GM18861 (cell line): ENCODE data around the gene REV1.

Source experiments
- ATAC-seq: cut with Tn5 transposase; IDR thresholded peaks from one replicate; pipeline ENCODE4 v1.9.1; 2021; ENCODE audit not compliant: unreplicated experiment

The REV1 gene

GRCh38 chr2:99451280-99451679 lies 38.5 kb downstream of the REV1 start:
- no peak for ATAC-seq

- ATAC-seq = no peak
Observed at GRCh38 chr2:99450199-99450598, 39.6 kb downstream of the REV1 start.

- ATAC-seq = no peak
Observed at GRCh38 chr2:99448556-99448955, 41.3 kb downstream of the REV1 start.

- ATAC-seq = no peak
Observed at GRCh38 chr2:99445065-99445464, 44.8 kb downstream of the REV1 start.

DNA sequence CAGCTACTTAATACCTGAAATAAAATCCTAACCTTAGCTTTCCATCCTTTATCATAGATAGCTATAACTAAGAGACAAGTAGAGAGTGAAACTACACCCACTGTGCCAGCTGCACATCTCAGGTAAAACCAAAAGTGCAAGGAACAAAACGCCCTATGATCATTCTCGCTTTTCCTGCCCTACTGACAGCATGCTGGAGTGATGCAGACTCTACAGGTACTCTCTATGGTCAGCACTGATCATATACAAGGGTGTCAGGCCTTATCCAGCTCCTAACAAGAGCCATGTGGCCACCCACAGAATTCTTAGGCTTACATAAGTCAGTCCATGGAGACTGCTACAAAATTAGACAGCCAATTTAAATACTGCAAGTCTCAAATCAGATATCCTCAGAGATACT lies 45.6 kb downstream of the REV1 start:
- ATAC-seq = no peak

- ATAC-seq = no peak
Observed at GRCh38 chr2:99442837-99443236, 47.0 kb downstream of the REV1 start.

GRCh38 chr2:99439971-99440505 lies 49.8 kb downstream of the REV1 start:
- no peak for ATAC-seq

DNA sequence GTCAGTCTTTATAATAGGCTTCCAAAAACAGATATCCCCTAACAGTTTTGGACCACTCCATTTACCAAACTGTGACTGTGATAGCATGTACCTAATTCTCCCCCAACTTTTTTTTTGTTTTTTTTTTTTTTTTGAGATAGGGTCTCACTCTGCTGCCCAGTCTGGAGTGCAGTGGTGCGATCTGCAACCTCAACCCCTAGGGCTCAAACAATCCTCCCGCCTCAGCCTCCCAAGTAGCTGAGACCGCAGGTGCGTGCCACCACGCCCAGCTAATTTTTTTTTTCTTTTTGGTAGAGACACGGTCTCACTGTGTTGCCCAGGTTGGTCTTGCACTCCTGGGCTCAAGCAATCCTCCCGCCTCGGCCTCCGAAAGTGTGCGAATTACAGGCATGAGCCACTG lies 52.9 kb downstream of the REV1 start:
- ATAC-seq = no peak

- no peak for ATAC-seq
Observed at GRCh38 chr2:99433340-99433739, 56.5 kb downstream of the REV1 start.

- ATAC-seq = no peak
Observed at GRCh38 chr2:99431587-99432275, 58.1 kb downstream of the REV1 start.

GRCh38 chr2:99430614-99431291 lies 59.1 kb downstream of the REV1 start:
- ATAC-seq = no peak

GRCh38 chr2:99425022-99425421 lies 64.8 kb downstream of the REV1 start:
- ATAC-seq = no peak

DNA sequence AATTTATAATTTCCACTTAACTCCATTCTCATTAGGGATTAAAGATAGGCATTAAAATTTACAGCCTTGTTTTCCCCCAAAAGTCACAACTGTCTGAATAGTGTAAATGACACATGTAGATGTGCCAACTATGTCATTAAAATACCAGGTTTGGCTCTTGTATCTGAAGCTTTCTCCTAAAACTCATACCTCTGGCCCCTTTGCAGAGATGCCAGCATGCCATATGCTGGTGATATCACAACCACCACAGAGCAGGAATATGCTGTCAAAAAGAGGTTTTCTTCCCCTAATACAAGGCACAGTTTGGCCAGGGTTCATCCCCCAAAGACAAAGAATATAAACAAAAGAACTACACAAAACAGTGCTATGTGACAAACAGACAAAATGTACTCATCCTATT lies 65.4 kb downstream of the REV1 start:
- no peak for ATAC-seq

DNA sequence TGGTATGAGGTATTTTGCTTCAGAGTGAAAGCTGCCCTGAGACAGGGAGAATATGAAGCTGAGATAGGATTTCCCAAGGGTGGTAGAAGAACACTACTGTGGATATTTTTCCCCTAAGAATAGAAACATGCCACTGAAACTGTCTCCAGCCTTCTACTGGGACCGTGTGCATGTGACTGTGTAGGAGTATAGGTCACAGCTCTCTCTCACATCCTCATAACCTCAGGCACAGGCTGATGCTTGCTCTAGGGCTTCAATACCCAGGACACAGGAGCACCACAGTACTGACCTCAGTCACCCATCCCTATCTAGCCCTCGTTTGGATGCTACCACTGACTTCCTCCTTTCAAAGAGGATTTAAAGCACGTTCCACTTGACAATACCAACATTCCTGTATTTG lies 67.2 kb downstream of the REV1 start:
- ATAC-seq = no peak

DNA sequence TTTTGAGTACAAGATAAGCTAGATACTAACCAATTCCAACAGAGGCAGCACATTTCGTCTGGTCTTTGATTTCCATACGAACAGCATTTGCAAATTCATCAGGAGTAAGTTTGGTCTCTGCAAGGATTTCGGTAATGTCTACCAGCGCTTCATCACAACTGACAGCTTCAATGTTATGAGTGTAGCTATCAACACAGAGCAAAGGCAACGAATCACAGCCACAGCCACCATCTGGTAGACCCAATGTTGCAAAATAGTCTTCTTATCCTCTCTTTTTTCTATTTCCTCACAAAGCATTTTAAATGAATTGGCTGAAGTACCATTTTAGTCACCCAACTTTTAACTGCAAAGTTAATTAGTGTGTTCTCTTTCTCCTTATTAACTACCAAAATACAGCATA lies 68.3 kb downstream of the REV1 start:
- ATAC-seq = no peak

GRCh38 chr2:99420751-99421299 lies 69.0 kb downstream of the REV1 start:
- no peak for ATAC-seq

GRCh38 chr2:99420031-99420430 lies 69.8 kb downstream of the REV1 start:
- no peak for ATAC-seq

- ATAC-seq = no peak
Observed at GRCh38 chr2:99417396-99417795, 72.4 kb downstream of the REV1 start.

GRCh38 chr2:99414566-99414965 lies 75.3 kb downstream of the REV1 start:
- ATAC-seq = no peak

GRCh38 chr2:99410276-99410675 lies 79.5 kb downstream of the REV1 start:
- no peak for ATAC-seq

DNA sequence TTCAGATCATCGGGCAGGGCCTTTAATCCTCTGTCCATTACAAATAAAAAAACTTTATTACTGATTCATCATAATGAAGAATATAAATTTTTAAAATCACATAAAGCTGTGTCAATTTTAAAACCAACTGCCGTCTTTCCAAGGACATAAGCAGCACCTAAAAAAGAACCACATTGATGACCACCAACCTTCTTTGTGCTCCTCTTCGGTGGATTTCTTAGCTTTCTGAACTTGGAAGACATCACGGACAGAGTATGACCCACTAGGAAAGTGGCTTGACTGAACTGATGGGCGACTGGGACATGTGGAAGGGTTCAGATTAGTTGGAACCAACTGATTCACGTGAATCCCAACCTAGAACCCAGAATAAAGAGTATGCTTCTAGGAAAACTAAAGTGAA lies 83.7 kb downstream of the REV1 start:
- no peak for ATAC-seq
